T-cell (primary cell): Measurements from ENCODE around the gene SIGMAR1. TPM values are rescaled to one million over a fixed set of nuclear protein-coding genes. Genes with fewer than 3 reads are reported as not detected.

Source experiments
- ATAC-seq, 4 experiments: fragments of 200-7000 bp in 3 of 4; fragments of 150-1000 bp in 1 of 4; cut with Tn5 transposase; replicated peaks in 1 of 4; 1 replicate in 3 of 4; 2 replicates in 1 of 4; pipeline ENCODE4 v1.10.0; 2021; ENCODE audit warnings: moderate library complexity in 3 of 4, mild to moderate bottlenecking in 2 of 4, moderate number of reproducible peaks in 1 of 4
- CTCF ChIA-PET, 2 donors: fragments of 300-600 bp; sonication (Branson Sonifier 250); formaldehyde crosslinking; loops; one replicate each; lab custom pipeline; 2022; ENCODE audit warnings: antibody characterized with exemption in 2 of 2; lab: Charles Lee
- POLR2A ChIA-PET, 2 donors: fragments of 300-600 bp; sonication (Branson Sonifier 250); formaldehyde crosslinking; loops; one replicate each; lab custom pipeline; 2022; ENCODE audit warnings: antibody characterized with exemption in 2 of 2; lab: Charles Lee
- DNase-seq, 35 experiments: peaks; one replicate each; pipeline versions ENCODE4 v3.0.0 to v3.0.0-alpha.2; 2013 to 2023
- H3K27ac ChIP-seq: one replicate; pipeline ENCODE4 v1.5.1; 2013; ENCODE audit warnings: low read length
- H3K27me3 ChIP-seq, 2 experiments: replicated peaks in 1 of 2; 1 replicate in 1 of 2; 2 replicates in 1 of 2; pipeline versions ENCODE4 v1.6.1 to v1.7.0; 2013; ENCODE audit warnings: low read length in 1 of 2, mixed read lengths in 1 of 2; ENCODE audit not compliant: control insufficient read depth in 2 of 2, insufficient read depth in 2 of 2; ENCODE audit errors: extremely low read depth in 1 of 2
- H3K36me3 ChIP-seq, 2 donors: 1 replicate in 1 of 2; 2 replicates in 1 of 2; pipeline versions ENCODE4 v1.6.1 to v1.7.0; 2013; ENCODE audit warnings: low read length in 1 of 2; ENCODE audit not compliant: control insufficient read depth in 2 of 2, insufficient read depth in 1 of 2; ENCODE audit errors: extremely low read depth in 1 of 2
- H3K4me1 ChIP-seq, 2 experiments: 1 replicate in 1 of 2; 2 replicates in 1 of 2; pipeline versions ENCODE4 v1.6.1 to v1.7.0; 2013; ENCODE audit warnings: low read length in 2 of 2, mixed read lengths in 1 of 2; ENCODE audit not compliant: insufficient read depth in 2 of 2, control insufficient read depth in 1 of 2; ENCODE audit errors: extremely low read depth in 1 of 2
- H3K4me3 ChIP-seq, 2 donors: 1 replicate in 1 of 2; 2 replicates in 1 of 2; pipeline versions ENCODE4 v1.5.1 to v1.7.0; 2013; ENCODE audit warnings: mild to moderate bottlenecking in 2 of 2, low read length in 1 of 2, moderate library complexity in 1 of 2; ENCODE audit not compliant: control insufficient read depth in 1 of 2; ENCODE audit errors: extremely low read depth in 1 of 2
- H3K9me3 ChIP-seq: 2 replicates; pipeline ENCODE4 v1.7.0; 2013
- H3K27ac Mint-ChIP-seq, 2 donors: one replicate each; pipeline ENCODE4 v1.8.0; 2020 to 2021; ENCODE audit warnings: mild to moderate bottlenecking in 2 of 2, mixed read lengths in 2 of 2
- H3K27me3 Mint-ChIP-seq, 2 donors: one replicate each; pipeline ENCODE4 v1.8.0; 2021 to 2022; ENCODE audit warnings: mixed read lengths in 2 of 2
- H3K36me3 Mint-ChIP-seq: one replicate; pipeline ENCODE4 v1.8.0; 2021; ENCODE audit warnings: mixed read lengths
- H3K4me1 Mint-ChIP-seq, 3 donors: one replicate each; pipeline ENCODE4 v1.8.0; 2020 to 2022; ENCODE audit warnings: mixed read lengths in 3 of 3, mild to moderate bottlenecking in 1 of 3
- H3K4me3 Mint-ChIP-seq, 3 donors: one replicate each; pipeline ENCODE4 v1.8.0; 2020 to 2022; ENCODE audit warnings: mild to moderate bottlenecking in 3 of 3, mixed read lengths in 3 of 3, moderate library complexity in 3 of 3
- H3K9me3 Mint-ChIP-seq, 3 donors: one replicate each; pipeline ENCODE4 v1.8.0; 2020 to 2022; ENCODE audit warnings: mixed read lengths in 3 of 3
- WGBS: methylation state at CpG from one replicate; pipeline ENCODE4 v1.1.5; 2013; ENCODE audit warnings: missing lambda C conversion rate; ENCODE audit not compliant: insufficient coverage; 5-methylcytosine and 5-hydroxymethylcytosine counted together
- total RNA-seq, 35 experiments: library from RNA in 6 of 35; stranded (reverse) in 6 of 35; fragments of 120-200 nt in 1 of 35; gene quantifications; one replicate each; pipeline versions ENCODE4 v1.2.1 to v1.2.4 and lab custom pipeline; 2013 to 2026

Gene SIGMAR1
- total RNA-seq, 5 donors from 2014 or later (not counting 1 experiment from before 2014, with no cell fraction given), result 27.7 to 65.9 (median 60.9) TPM

DNA sequence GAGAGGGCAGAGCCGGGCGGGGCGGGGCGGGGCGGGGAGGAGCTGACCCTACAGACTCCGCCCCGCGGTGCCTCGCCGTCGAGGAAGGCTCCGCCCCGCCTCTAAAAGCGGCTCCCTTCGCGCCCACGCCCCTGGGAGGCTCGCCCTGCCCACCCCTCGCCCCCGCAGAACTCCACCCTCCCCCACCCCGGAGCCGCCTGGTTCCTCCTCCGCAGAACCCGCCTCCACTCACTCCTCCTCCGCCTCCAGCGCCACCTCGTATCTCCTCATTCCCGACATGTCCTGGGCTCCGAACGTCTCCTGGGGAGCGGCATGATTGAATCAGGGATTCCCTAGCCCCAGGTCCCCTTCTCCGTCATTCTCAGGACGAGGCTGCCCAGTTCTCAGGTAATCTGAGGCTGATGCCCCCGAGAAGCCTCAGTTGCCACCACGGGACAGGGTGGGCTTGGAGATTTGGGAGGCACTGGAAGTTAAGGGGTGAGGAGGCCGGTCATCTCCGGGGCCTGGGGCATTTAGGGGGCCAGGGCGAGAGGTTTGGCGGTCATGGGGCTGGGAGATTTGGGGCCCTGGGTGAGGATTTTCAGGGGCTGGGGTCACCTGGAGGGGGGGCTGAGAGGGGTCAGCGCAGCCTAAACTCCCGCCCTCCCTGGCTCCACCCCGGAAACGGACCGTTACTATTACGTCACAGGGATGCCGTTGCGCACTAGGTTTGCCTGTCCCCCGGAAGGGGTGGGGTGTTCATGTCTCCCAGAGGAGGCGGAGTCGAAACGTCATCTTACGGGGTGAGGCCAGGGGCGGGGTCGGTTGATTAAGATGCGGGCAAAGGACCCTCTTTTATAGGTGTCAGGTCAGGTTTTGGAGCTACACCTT is 28.0 kb upstream of the SIGMAR1 start:
- CTCF ChIA-PET, result interaction anchor here (0.7 to 4.4 kb wide), 10 partner anchors 19 to 289 kb away, joined by 3 to 39 read pairs (median 5); partner anchors contain the start of genes DCTN3 (in 1 of the 2), GALT (in 1 of the 2), MYORG (in 1 of the 2) and RPP25L (in 1 of the 2)
- POLR2A ChIA-PET, result interaction anchor here (0.5 to 1.3 kb wide), 4 partner anchors 19 to 432 kb away, joined by 3 to 5 read pairs (median 4); partner anchors contain the start of genes GALT (in 1 of the 2) and SIGMAR1 (in 1 of the 2)
- peaks cover 47 to 60% (median 47%) of the 10 kb centered on the region in 3 donors for H3K4me1 Mint-ChIP-seq
- H3K4me1 ChIP-seq, result peaks cover 19 to 52% of the 10 kb centered on the region in 2 experiments
- H3K9me3 Mint-ChIP-seq, result peaks cover 8 to 16% (median 10%) of the 10 kb centered on the region in 3 donors
- H3K9me3 ChIP-seq, result no peaks in the 10 kb centered on the region
- DNase-seq, result peak; percentile 66 to 95 (median 87)
- ATAC-seq, result peak; percentile 80 to 88 (median 84)
- peak overlapping the region; percentile 97 for H3K27ac ChIP-seq
- peak overlapping the region; percentile 87 to 88 for H3K27ac Mint-ChIP-seq
- H3K27me3 ChIP-seq, result no peaks in the 10 kb centered on the region
- peaks cover 34% of the 10 kb centered on the region for H3K36me3 Mint-ChIP-seq
- H3K4me3 ChIP-seq, result peak overlapping the region; percentile 71 to 80
- 5% methylated on average over 39 of the region's 55 CpGs for WGBS
- H3K36me3 ChIP-seq, result peaks cover 6 to 11% of the 10 kb centered on the region in 2 donors
- H3K4me3 Mint-ChIP-seq, result peak overlapping the region; percentile 82 to 90 (median 86)
- H3K27me3 Mint-ChIP-seq, result no peaks in the 10 kb centered on the region

DNA sequence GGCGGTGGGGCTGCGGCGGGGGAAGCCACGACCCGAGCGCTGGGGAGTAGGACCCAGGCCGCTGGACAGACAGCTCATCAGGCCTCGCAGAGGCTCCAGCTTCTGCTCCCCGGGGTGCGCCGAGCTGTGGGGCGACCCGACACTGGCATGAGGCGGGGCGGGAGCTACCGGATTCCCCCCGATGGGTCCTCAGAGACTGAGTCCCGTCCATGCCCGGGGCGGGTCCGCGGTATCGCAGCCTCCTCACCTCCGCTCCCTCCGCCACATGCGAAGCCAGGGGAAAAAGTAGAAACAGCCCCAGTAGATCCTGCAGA is 27.4 kb upstream of the SIGMAR1 start:
- peaks cover 19 to 52% of the 10 kb centered on the region in 2 experiments for H3K4me1 ChIP-seq
- Mint-ChIP-seq H3K27ac (peak overlapping the region; percentile 94 to 97), H3K27me3 (no peaks in the 10 kb centered on the region), H3K9me3 (peaks cover 4 to 12% (median 10%) of the 10 kb centered on the region in 3 donors), H3K4me3 (peak overlapping the region; percentile 82 to 90 (median 86)), H3K4me1 (peaks cover 47 to 63% (median 47%) of the 10 kb centered on the region in 3 donors), H3K36me3 (peaks cover 37% of the 10 kb centered on the region)
- CTCF ChIA-PET, result interaction anchor here (0.7 to 4.4 kb wide), 9 partner anchors 18 to 288 kb away, joined by 3 to 39 read pairs (median 5); partner anchors contain the start of genes DCTN3 (in 1 of the 2), GALT (in 1 of the 2), MYORG (in 1 of the 2) and RPP25L (in 1 of the 2)
- peak overlapping the region; percentile 55 to 80 for H3K4me3 ChIP-seq
- H3K36me3 ChIP-seq, result peaks cover 12 to 14% of the 10 kb centered on the region in 2 donors
- H3K9me3 ChIP-seq, result no peaks in the 10 kb centered on the region
- H3K27ac ChIP-seq, result peak overlapping the region; percentile 87
- POLR2A ChIA-PET, result interaction anchor here in 1 of 2 donors (1.0 to 1.3 kb wide), 2 partner anchors 18 to 27 kb away, joined by 3 to 5 read pairs; partner anchors contain the start of genes GALT and SIGMAR1
- DNase-seq, result peak in 1 of 35 experiments; percentile 18
- ATAC-seq, result peak; percentile 21 to 40 (median 28)
- WGBS, result 3% methylated on average over 24 of the region's 26 CpGs
- H3K27me3 ChIP-seq, result no peaks in the 10 kb centered on the region

DNA sequence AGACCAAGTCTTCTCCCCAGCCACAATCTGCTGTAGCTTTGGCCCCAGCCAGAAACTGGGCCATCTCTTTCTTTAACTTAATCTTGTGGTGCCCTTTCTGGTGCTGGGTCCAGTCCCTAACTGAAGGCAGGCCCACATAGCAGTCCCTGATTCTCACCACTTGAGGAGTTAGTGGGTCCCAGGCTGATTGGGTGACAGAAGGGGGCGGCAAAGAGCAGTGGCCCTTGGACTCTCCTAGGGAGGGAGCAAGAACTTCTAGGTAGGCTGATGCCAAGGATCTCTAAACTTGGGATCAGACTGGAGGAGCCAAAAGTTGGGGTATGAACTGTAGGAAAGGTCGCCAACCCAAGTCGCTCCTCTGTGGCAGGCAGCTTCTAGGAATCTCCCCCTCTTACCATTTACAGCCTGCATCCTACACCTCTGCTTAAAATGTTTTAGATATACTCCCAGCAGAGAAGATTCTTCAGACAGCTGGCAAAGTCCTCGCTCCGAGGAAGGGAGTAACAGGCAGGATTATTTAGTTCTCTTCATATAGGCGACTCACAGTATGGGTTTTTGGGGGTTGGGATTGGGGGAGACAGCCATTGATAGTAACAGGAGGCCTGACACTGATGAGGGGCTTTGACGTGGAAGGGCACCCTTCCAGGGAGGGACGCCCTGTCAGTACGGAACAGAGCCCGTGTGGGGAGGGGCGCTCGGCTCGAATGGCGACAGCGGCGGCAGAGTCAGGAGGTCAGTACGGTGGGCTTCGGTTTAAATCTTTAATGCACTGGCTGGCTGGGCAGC is 26.9 kb upstream of the SIGMAR1 start:
- peaks cover 19 to 52% of the 10 kb centered on the region in 2 experiments for H3K4me1 ChIP-seq
- 18% methylated on average over 14 of the region's 18 CpGs for WGBS
- no peaks in the 10 kb centered on the region for H3K27me3 Mint-ChIP-seq

DNA sequence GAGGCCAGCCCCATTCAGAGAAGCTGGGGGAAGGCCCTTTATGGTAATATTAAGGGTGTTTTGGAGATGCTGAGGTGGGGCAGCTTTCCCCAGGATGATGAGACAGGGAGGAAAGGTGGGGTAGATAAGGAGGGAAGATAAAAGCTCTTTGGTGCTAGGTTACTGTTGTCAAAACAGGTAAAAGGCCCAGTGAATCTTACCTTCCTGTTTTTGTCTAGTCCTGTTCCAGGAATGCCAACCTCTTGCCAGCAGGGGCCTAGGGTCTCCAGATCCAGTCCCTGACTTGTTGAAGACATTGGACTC is 25.7 kb upstream of the SIGMAR1 start:
- Mint-ChIP-seq H3K9me3 (no peaks in the 10 kb centered on the region), H3K4me3 (peak overlapping the region; percentile 18 to 86 (median 28)), H3K27ac (peak overlapping the region; percentile 94 to 97), H3K4me1 (peaks cover 47 to 63% (median 47%) of the 10 kb centered on the region in 3 donors), H3K27me3 (no peaks in the 10 kb centered on the region), H3K36me3 (peaks cover 21% of the 10 kb centered on the region)
- peak in 6 of 35 experiments; percentile 6 to 61 (median 28) for DNase-seq
- no peak overlapping the region for H3K4me3 ChIP-seq
- no peaks in the 10 kb centered on the region for H3K9me3 ChIP-seq
- H3K4me1 ChIP-seq, result peaks cover 19 to 52% of the 10 kb centered on the region in 2 experiments
- H3K27ac ChIP-seq, result peak overlapping the region; percentile 87
- peaks cover 15 to 19% of the 10 kb centered on the region in 2 donors for H3K36me3 ChIP-seq
- peak in 3 of 4 experiments; percentile 3 to 21 (median 8) for ATAC-seq
- CTCF ChIA-PET, result interaction anchor here (1.0 to 4.4 kb wide), 6 partner anchors 16 to 43 kb away, joined by 3 to 39 read pairs (median 4); partner anchors contain the start of genes DCTN3 (in 1 of the 2), GALT (in 1 of the 2) and SIGMAR1 (in 1 of the 2)
- no peaks in the 10 kb centered on the region for H3K27me3 ChIP-seq
- POLR2A ChIA-PET, result interaction anchor here in 1 of 2 donors (1.0 kb wide), 1 partner anchor 26 kb away, joined by 3 read pairs; the partner anchor contains the start of gene SIGMAR1

More for the DNA sequence above, 26.9 kb upstream of the SIGMAR1 start:
- H3K9me3 ChIP-seq, result no peaks in the 10 kb centered on the region
- peak overlapping the region; percentile 87 for H3K27ac ChIP-seq
- peaks cover 15 to 16% of the 10 kb centered on the region in 2 donors for H3K36me3 ChIP-seq
- Mint-ChIP-seq H3K36me3 (peaks cover 33% of the 10 kb centered on the region), H3K4me3 (peak overlapping the region; percentile 82 to 90 (median 86)), H3K4me1 (peaks cover 47 to 63% (median 47%) of the 10 kb centered on the region in 3 donors), H3K9me3 (peaks cover 4 to 7% (median 6%) of the 10 kb centered on the region in 3 donors), H3K27ac (peak overlapping the region; percentile 94 to 97)
- DNase-seq, result peak; percentile 22 to 84 (median 67)
- CTCF ChIA-PET, result interaction anchor here (1.0 to 4.4 kb wide), 8 partner anchors 17 to 44 kb away, joined by 3 to 39 read pairs (median 5); partner anchors contain the start of genes DCTN3 (in 1 of the 2), GALT (in 1 of the 2) and SIGMAR1 (in 1 of the 2)
- H3K4me3 ChIP-seq, result peak overlapping the region; percentile 55 to 80
- H3K27me3 ChIP-seq, result no peaks in the 10 kb centered on the region
- ATAC-seq, result peak; percentile 18 to 37 (median 36)
- POLR2A ChIA-PET, result interaction anchor here in 1 of 2 donors (0.6 to 1.3 kb wide), 3 partner anchors 18 to 389 kb away, joined by 3 to 5 read pairs (median 4); partner anchors contain the start of genes GALT and SIGMAR1

DNA sequence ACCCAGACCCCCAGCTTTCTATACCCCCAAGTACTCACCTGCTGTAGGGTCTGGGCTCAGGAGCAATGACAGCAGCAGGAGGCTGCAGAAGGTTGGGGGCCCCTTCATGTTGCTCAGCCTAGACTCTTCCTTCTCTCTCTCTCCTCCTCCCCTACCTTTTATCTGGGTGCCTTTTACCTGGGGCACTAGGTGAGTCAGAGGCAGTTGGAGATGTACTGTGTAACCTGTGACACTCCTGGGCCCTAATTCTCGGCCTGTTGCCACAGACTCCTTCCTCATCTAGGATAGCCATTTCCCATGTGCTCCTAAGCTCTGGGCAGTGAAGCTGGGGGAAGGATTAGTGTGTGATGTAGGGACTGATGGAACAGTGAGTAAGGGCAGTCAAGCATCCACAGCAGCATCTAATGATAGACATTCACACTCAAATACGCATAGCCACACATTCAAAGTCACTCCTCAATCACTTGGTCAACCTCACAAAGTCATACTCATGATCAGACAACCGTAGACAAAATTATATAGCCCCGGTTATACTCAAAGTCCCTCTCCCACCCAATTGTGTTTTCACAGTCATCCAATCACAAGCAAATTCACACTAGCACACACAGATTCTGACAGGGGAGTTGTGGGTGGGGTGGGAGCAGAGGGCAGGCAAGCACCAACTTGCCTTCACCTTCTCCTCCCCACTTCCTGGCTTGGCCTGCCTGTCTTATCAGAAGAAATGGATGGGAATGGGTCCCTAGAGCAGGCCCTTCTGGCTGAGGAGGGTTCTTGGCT is 25.1 kb upstream of the SIGMAR1 start, which contains the start of gene CCL27:
TSS of gene CCL27 (minus strand) at position 132 of the 777 bp plus-strand sequence. CDS start at position 108, 24 bp downstream.
- Mint-ChIP-seq H3K36me3 (peaks cover 19% of the 10 kb centered on the region), H3K4me1 (peaks cover 47 to 61% (median 47%) of the 10 kb centered on the region in 3 donors), H3K27me3 (no peaks in the 10 kb centered on the region), H3K9me3 (no peaks in the 10 kb centered on the region), H3K4me3 (peak within 1 kb of the TSS; percentile 18 to 86 (median 28)), H3K27ac (peak within 1 kb of the TSS; percentile 94 to 97)
- ATAC-seq (no peak), DNase-seq (no peak)
- Histone ChIP-seq H3K4me3 (no peak within 1 kb of the TSS), H3K27ac (peak within 1 kb of the TSS; percentile 87), H3K36me3 (peaks cover 15 to 19% of the 10 kb centered on the region in 2 donors), H3K4me1 (peaks cover 19 to 52% of the 10 kb centered on the region in 2 experiments), H3K9me3 (no peaks in the 10 kb centered on the region), H3K27me3 (no peaks in the 10 kb centered on the region)
- whole genome bisulfite sequencing, result 94% methylated on average over 2 of the region's 4 CpGs
- ChIA-PET CTCF (interaction anchor here (0.7 to 4.4 kb wide), 8 partner anchors 16 to 438 kb away, joined by 3 to 39 read pairs (median 4); partner anchors contain the start of genes DCTN3 (in 1 of the 2), GALT (in 1 of the 2) and SIGMAR1 (in 1 of the 2)), POLR2A (interaction anchor here in 1 of 2 donors (1.0 kb wide), 1 partner anchor 25 kb away, joined by 3 read pairs; the partner anchor contains the start of gene SIGMAR1)
